ENCODE measurements around the gene CLEC9A.

CLEC9A gene

GRCh38 chr12:10111451-10111850 lies 81.0 kb downstream of the CLEC9A start:
- TF ChIP-seq GATA3 (IDR thresholded peaks at IDR 0.05; ENCODE audit: low read depth, low read length) (no peak), GATA2 (IDR thresholded peaks at IDR 0.05; ENCODE audit: low read depth, low read length) (no peak)

GRCh38 chr12:10113075-10113474 lies 82.6 kb downstream of the CLEC9A start:
- no peak for TF ChIP-seq GATA2 (IDR thresholded peaks at IDR 0.05; ENCODE audit: low read depth, low read length)
- TF ChIP-seq GATA3 (IDR thresholded peaks at IDR 0.05; ENCODE audit: low read depth, low read length): no peak

GRCh38 chr12:10113920-10114319 lies 83.4 kb downstream of the CLEC9A start:
- TF ChIP-seq GATA3 (IDR thresholded peaks at IDR 0.05; ENCODE audit: low read depth, low read length) (no peak), GATA2 (IDR thresholded peaks at IDR 0.05; ENCODE audit: low read depth, low read length) (no peak)

- TF ChIP-seq GATA2 (IDR thresholded peaks at IDR 0.05; ENCODE audit: low read depth, low read length): no peak
- TF ChIP-seq GATA3 (IDR thresholded peaks at IDR 0.05; ENCODE audit: low read depth, low read length): no peak
Measured at GRCh38 chr12:10115311-10115710, 84.8 kb downstream of the CLEC9A start.
